BJ (cell line): ENCODE results near the gene TGFB1I1. TPM values are rescaled to one million over a fixed set of nuclear protein-coding genes. Genes with fewer than 3 reads are reported as not detected.
"Not testable (repeated sequence)": the region's sequence is repeated elsewhere in the genome, so short reads cannot be mapped to it uniquely, and the experiment has no call there.

Source experiments
- CTCF ChIA-PET: fragments of 350-600 bp; formaldehyde crosslinking; extraction: SDS; loops from one replicate; lab custom pipeline; 2021; ENCODE audit warnings: antibody characterized with exemption, inconsistent platforms; lab: Yijun Ruan, JAX
- POLR2A ChIA-PET: fragments of 300-600 bp; sonication (Branson Sonifier 250); formaldehyde crosslinking; extraction: SDS; loops from one replicate; lab custom pipeline; 2021; ENCODE audit warnings: antibody characterized with exemption; lab: Charles Lee
- DNase-seq: peaks from one replicate; pipeline ENCODE4 v3.0.0-alpha.2; 2011; ENCODE audit warnings: low read depth
- H3K27me3 ChIP-seq: 2 replicates; pipeline ENCODE4 v1.6.0; 2011; ENCODE audit warnings: low read length; ENCODE audit not compliant: control insufficient read depth, insufficient read depth
- H3K36me3 ChIP-seq: 2 replicates; pipeline ENCODE4 v1.5.1; 2011; ENCODE audit warnings: low read length; ENCODE audit not compliant: control insufficient read depth, insufficient read depth
- H3K4me3 ChIP-seq: 2 replicates; pipeline ENCODE4 v1.5.1; 2011; ENCODE audit warnings: low read depth, mild to moderate bottlenecking, control low read depth, low read length
- CTCF ChIP-seq: IDR thresholded peaks from 2 replicates; pipeline ENCODE4 v1.5.1; 2011; ENCODE audit warnings: low read depth, mild to moderate bottlenecking, control low read depth, inconsistent platforms, low read length, moderate library complexity; ENCODE audit not compliant: insufficient read depth
- polyA plus RNA-seq: library from polyadenylated mRNA; depleted of rRNA; stranded (reverse); fragments of >200 nt; gene quantifications from 2 replicates; pipeline ENCODE4 v1.2.3, GENCODE V29; 2011; rRNA removed

TGFB1I1 gene
- polyA plus RNA-seq, 1 experiment, result 92.3 TPM

- CTCF ChIA-PET, result no interaction called here
- no peak for TF ChIP-seq CTCF
- H3K36me3 ChIP-seq, result no peaks in the 10 kb centered on the region
- H3K27me3 ChIP-seq, result no peaks in the 10 kb centered on the region; the same call in 1 of the 2 replicates
- POLR2A ChIA-PET, result no interaction called here
- DNase-seq, result no peak
- no peak overlapping the region for H3K4me3 ChIP-seq
Observed at GRCh38 chr16:31522071-31522470, 50.1 kb downstream of the TGFB1I1 start.

GRCh38 chr16:31523768-31524167, 51.8 kb downstream of the TGFB1I1 start:
- H3K27me3 ChIP-seq, H3K36me3 ChIP-seq, DNase-seq, POLR2A ChIA-PET, H3K4me3 ChIP-seq, CTCF ChIA-PET: not testable (repeated sequence)

- no peak overlapping the region for H3K4me3 ChIP-seq
- CTCF ChIA-PET, result no interaction called here
- POLR2A ChIA-PET, result no interaction called here
- TF ChIP-seq CTCF, result no peak
- no peak for DNase-seq
- H3K27me3 ChIP-seq, result peaks cover 16% of the 10 kb centered on the region
- no peaks in the 10 kb centered on the region for H3K36me3 ChIP-seq
Observed at GRCh38 chr16:31525113-31525512, 53.2 kb downstream of the TGFB1I1 start.

Other genes with a start within 250 kb of the TGFB1I1 start
- gene ITGAM, start 212.2 kb upstream of the TGFB1I1 start, polyA plus RNA-seq, result not detected in 2 replicates
- not detected in 2 replicates for gene ITGAX, start 117.0 kb upstream of the TGFB1I1 start, polyA plus RNA-seq
- not detected in 2 replicates for gene ITGAD, start 78.8 kb upstream of the TGFB1I1 start, polyA plus RNA-seq
- gene COX6A2, start 43.8 kb upstream of the TGFB1I1 start, polyA plus RNA-seq, result not detected in 2 replicates
- 0.56 and 0.87 TPM in 2 replicates for gene ZNF843, start 29.4 kb upstream of the TGFB1I1 start, polyA plus RNA-seq
- gene ARMC5, start 12.7 kb upstream of the TGFB1I1 start, polyA plus RNA-seq, result 3.0 and 6.4 TPM in 2 replicates
- not detected in 2 replicates for gene SLC5A2, start 11.0 kb downstream of the TGFB1I1 start, polyA plus RNA-seq
- 35.2 and 56.4 TPM in 2 replicates for gene RUSF1, start 36.2 kb downstream of the TGFB1I1 start, polyA plus RNA-seq
- not detected in 2 replicates for gene AHSP, start 55.7 kb downstream of the TGFB1I1 start, polyA plus RNA-seq